ENCODE results near the gene GRM2.

GRM2 gene

GRCh38 chr3:51706788-51707731 lies at the start of gene GRM2:
Gene GRM2 (plus strand): TSS chr3:51707068. CDS start chr3:51708984, 1,916 bp downstream.
- no peak for DNase-seq (ENCODE audit: low read depth)

DNA sequence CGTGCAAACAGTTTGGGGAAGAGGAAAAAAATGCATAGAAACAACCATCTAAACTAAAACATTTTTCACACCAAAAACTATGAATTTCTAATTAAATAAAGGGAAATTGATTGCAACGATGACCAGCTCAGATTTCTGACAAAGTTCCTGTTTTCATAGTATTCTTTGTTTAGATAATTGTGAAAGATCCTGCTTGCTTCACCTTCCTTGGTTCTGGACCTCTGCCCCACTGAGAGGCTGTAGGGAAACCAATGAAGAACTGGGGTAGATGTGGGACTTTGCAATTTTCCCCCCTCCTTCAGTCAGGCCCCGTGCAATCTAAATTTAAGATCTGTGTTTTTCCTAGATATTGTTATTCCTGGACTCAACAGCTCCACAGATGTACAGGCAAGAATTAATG lies 49.6 kb upstream of the GRM2 start:
- DNase-seq (ENCODE audit: low read depth): no peak

GRCh38 chr3:51659942-51660341 lies 46.9 kb upstream of the GRM2 start:
- DNase-seq (ENCODE audit: low read depth): no peak

GRCh38 chr3:51662456-51662855 lies 44.4 kb upstream of the GRM2 start:
- DNase-seq (ENCODE audit: low read depth): no peak

GRCh38 chr3:51668756-51669155 lies 38.1 kb upstream of the GRM2 start:
- no peak for DNase-seq (ENCODE audit: low read depth)

DNA sequence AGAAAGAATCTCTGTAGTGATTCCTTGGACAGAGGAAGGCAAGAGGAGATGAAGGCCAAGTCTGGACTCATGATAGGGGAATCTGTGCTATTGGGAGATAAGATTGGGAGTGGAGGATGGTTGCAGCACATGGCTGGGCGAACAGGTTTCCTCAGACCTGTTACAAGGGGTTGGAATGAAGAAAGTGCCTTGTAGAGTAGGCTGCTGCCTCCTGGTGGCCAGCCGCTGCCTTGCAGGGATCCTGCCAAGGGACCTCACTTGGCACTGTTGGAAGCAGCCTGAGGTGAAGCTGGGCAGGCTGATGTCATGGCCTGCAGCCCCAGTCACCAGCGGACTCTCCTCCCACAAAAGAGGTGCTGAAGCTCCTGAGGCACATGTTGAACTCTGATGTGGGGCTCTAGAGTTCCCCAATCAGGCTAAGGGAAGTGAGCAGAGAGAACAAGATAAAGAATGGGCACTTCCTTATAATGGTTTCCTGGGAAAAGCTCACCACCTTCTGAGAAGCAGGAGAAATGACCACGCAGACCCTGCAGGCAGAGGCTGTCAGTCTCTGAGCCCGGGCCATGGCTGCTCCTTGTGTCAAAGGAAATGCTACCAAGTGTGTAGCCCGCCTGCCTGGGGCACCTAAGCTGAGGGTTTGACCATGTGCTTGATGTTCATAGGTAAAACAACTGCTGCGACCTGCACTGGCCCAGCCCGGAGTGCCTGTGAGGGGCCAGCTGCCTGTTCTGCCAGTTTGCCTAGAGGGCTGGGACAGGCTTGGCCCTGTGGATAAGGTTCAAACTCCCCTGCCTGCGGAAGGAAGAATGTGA lies 37.4 kb upstream of the GRM2 start:
- DNase-seq (ENCODE audit: low read depth): peak; percentile 45

GRCh38 chr3:51670053-51670822 lies 36.6 kb upstream of the GRM2 start:
- DNase-seq (ENCODE audit: low read depth): no peak

- DNase-seq (ENCODE audit: low read depth): no peak
Measured at GRCh38 chr3:51670823-51671733, 35.8 kb upstream of the GRM2 start, which contains the start of gene TEX264. Gene TEX264 (plus strand): TSS chr3:51671252. CDS start chr3:51674305, 3,053 bp downstream.

- DNase-seq (ENCODE audit: low read depth): no peak
Measured at GRCh38 chr3:51671734-51672475, 35.0 kb upstream of the GRM2 start.

GRCh38 chr3:51673181-51673801 lies 33.6 kb upstream of the GRM2 start:
- no peak for DNase-seq (ENCODE audit: low read depth)

DNA sequence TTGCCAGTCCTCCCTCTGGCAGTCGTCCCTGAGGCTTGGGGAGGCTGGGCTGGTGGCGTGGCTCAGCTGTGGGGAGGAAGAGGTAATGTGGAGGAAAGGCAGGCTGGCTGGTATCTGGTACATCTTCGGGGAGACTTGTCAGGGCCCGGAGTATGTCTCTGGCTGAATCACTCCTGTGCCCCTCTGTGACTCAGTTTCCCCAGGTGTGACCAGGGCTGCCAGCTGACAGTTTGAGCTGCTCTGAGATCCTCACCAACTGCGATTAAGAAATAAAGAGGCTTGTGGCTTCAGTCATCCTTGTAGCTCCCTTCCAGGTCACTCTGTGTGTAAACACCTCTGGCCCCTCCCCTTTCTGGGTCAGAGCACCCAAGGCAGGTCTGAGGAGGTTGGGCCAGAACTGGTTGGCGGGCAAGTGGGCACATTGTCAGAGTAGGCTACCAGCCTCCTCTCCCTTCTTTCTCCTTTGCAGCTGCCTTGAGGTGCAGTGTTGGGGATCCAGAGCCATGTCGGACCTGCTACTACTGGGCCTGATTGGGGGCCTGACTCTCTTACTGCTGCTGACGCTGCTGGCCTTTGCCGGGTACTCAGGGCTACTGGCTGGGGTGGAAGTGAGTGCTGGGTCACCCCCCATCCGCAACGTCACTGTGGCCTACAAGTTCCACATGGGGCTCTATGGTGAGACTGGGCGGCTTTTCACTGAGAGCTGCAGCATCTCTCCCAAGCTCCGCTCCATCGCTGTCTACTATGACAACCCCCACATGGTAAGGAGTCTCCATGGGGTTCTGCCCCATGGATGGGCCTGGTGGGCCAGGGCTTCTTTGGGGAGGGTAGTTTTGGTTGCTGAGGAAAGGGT lies 32.8 kb upstream of the GRM2 start:
- DNase-seq (ENCODE audit: low read depth): no peak

DNA sequence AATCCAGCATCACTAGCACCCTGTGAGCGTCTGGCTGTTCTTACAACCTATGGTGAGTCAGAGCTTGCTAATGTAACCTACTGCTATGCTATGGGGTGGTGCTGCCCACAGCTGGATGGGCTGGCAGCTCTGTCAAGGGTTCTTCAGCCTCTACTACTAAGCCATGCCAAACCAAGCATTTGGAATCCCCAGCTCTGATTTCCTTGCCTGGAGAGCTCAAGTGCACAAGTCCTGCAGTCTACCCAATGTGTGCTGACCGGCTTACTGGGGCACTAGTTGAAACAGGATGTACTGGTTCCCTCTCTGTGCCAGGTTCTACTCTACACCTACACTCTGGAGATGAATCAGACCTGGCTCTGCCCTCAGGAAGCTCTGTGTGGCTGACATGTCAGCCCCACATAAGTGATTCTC lies 31.7 kb upstream of the GRM2 start:
- DNase-seq (ENCODE audit: low read depth): no peak

GRCh38 chr3:51676102-51676640 lies 30.7 kb upstream of the GRM2 start:
- DNase-seq (ENCODE audit: low read depth): no peak

DNA sequence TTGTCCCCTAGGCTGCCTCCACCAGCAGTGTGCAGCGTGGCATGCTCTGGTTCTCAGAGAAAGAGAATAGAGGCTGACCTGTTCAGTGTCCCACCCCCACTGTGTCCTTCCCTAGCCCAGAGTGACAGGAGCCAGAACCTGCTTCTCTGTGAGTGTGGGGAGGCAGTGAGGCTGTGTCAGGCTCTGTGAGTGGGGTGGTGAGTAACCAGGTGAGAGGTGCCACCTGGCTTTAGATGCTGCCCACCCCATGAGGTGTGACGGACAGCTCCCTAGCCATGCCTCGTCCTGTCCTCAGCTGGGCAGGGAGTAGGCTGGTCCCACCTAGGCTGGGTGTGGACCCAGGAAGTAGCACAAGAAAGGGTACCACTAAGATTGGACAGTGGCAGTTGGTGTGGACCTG lies 29.5 kb upstream of the GRM2 start:
- no peak for DNase-seq (ENCODE audit: low read depth)

- no peak for DNase-seq (ENCODE audit: low read depth)
Measured at GRCh38 chr3:51678186-51678585, 28.7 kb upstream of the GRM2 start.

GRCh38 chr3:51678641-51679040 lies 28.2 kb upstream of the GRM2 start:
- no peak for DNase-seq (ENCODE audit: low read depth)

- no peak for DNase-seq (ENCODE audit: low read depth)
Measured at GRCh38 chr3:51679318-51679717, 27.6 kb upstream of the GRM2 start.

DNA sequence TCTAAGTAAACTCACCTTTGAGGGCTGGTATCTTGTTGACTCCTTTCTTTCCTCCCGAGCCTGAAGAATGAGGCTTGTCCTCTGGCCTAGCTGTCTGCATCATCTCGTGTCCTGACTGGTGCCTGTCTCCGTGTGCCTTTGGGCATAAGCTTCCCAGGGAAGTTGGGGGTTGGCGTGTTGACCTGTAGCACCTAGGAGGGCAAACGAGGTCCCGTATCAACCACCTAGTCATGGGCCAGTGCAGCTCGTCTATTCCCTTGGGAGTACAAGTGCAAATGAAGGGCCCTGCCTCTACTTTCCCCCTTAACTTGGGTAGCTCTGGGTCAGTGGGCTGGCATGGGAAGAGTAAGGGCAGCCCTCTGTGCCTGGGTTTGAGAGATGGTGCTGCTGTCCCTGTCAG lies 27.1 kb upstream of the GRM2 start:
- DNase-seq (ENCODE audit: low read depth): no peak

- DNase-seq (ENCODE audit: low read depth): no peak
Measured at GRCh38 chr3:51680196-51680595, 26.7 kb upstream of the GRM2 start.

Measured in HS-5 (cell line).